Panc1 (cell line): Measurements from ENCODE around the gene KRT4. TPM values are rescaled to one million over a fixed set of nuclear protein-coding genes. Genes with fewer than 3 reads are reported as not detected.
"Not testable (repeated sequence)": the region's sequence is repeated elsewhere in the genome, so short reads cannot be mapped to it uniquely, and the experiment has no call there.

ENCODE experiments used
- ATAC-seq: fragments of 200-7000 bp; cut with Tn5 transposase; 2 replicates; pipeline ENCODE4 v1.9.1; 2020; ENCODE audit warnings: mild to moderate bottlenecking, moderate library complexity
- BruUV-seq: library from RNA; stranded (reverse); fragments of 400-500 nt; replicated peaks from 2 replicates; lab custom pipeline; 2021; lab: Mats Ljungman, UMichigan
- CTCF ChIA-PET: fragments of 300-600 bp; sonication (Branson Sonifier 250); formaldehyde crosslinking; loops from one replicate; lab custom pipeline; 2022; ENCODE audit warnings: antibody characterized with exemption; lab: Charles Lee
- POLR2A ChIA-PET: fragments of 300-600 bp; sonication (Branson Sonifier 250); formaldehyde crosslinking; loops from one replicate; lab custom pipeline; 2022; ENCODE audit warnings: antibody characterized with exemption; lab: Charles Lee
- DNase-seq: peaks from one replicate; pipeline ENCODE4 v3.0.0-alpha.2; 2010; ENCODE audit warnings: low read depth, low spot score
- H3K27ac ChIP-seq: 2 replicates; pipeline ENCODE4 v1.5.1; 2011; ENCODE audit warnings: mild to moderate bottlenecking, low read length, inconsistent platforms
- H3K27me3 ChIP-seq: fragments of 200-500 bp; sonication (Bioruptor generic); 2 replicates; pipeline ENCODE4 v1.6.0; 2014; ENCODE audit warnings: low read length, inconsistent platforms; ENCODE audit not compliant: control insufficient read depth, insufficient read depth
- H3K36me3 ChIP-seq: fragments of 200-500 bp; sonication (Bioruptor generic); 2 replicates; pipeline ENCODE4 v1.5.1; 2014; ENCODE audit warnings: inconsistent platforms, mild to moderate bottlenecking, low read length, moderate library complexity; ENCODE audit not compliant: control insufficient read depth, insufficient read depth
- H3K4me1 ChIP-seq: 2 replicates; pipeline ENCODE4 v1.5.1; 2011; ENCODE audit warnings: inconsistent platforms, mild to moderate bottlenecking, low read length, moderate library complexity; ENCODE audit not compliant: control insufficient read depth, insufficient read depth
- H3K4me3 ChIP-seq, 2 experiments: 2 replicates each; pipeline ENCODE4 v1.5.1; 2011 to 2012; ENCODE audit warnings: low read depth in 2 of 2, low read length in 2 of 2, mild to moderate bottlenecking in 2 of 2, inconsistent platforms in 1 of 2, moderate library complexity in 1 of 2
- H3K9me3 ChIP-seq: fragments of 200-500 bp; sonication (Bioruptor generic); 2 replicates; pipeline ENCODE4 v1.5.1; 2014; ENCODE audit warnings: low read depth, mild to moderate bottlenecking, inconsistent platforms, low read length, moderate library complexity; ENCODE audit not compliant: control insufficient read depth, insufficient read depth
- POLR2AphosphoS5 ChIP-seq: IDR thresholded peaks from 2 replicates; pipeline ENCODE4 v1.6.1; 2012; ENCODE audit warnings: mild to moderate bottlenecking, low read depth, low read length, moderate library complexity
- REST ChIP-seq, 2 experiments: IDR thresholded peaks; 2 replicates each; pipeline ENCODE4 v1.6.1; 2011 to 2012; ENCODE audit warnings: low read depth in 2 of 2, control low read depth in 1 of 2, low read length in 1 of 2, mild to moderate bottlenecking in 1 of 2, moderate library complexity in 1 of 2; ENCODE audit not compliant: insufficient read depth in 1 of 2
- SIN3A ChIP-seq: IDR thresholded peaks from 2 replicates; pipeline ENCODE4 v1.6.1; 2012; ENCODE audit warnings: low read depth, mild to moderate bottlenecking, low read length, moderate library complexity, borderline replicate concordance; ENCODE audit not compliant: insufficient read depth
- TCF7L2 ChIP-seq: IDR thresholded peaks from 2 replicates; pipeline ENCODE4 v1.6.1; 2011; ENCODE audit warnings: mild to moderate bottlenecking, low read depth, low read length, inconsistent platforms
- in situ Hi-C: cut with HindIII; loops from 2 replicates; pipeline ENCODE4 v1.10.0; 2016; ENCODE audit warnings: low sequenced_read_pairs, low pct_unique_long_range_greater_than_20kb
- intact Hi-C: fragments of 100-400 bp; cut with micrococcal nuclease; formaldehyde crosslinking; loops from one replicate; pipeline ENCODE4 v1.10.0; 2022; ENCODE audit not compliant: unreplicated experiment
- total RNA-seq: library from RNA; stranded (reverse); gene quantifications from one replicate; pipeline ENCODE4 v1.2.1, GENCODE V29; 2021; ENCODE audit not compliant: unreplicated experiment
- TF ChIP-seq, protein P1 (sequence below): fragments of 450-650 bp; IDR thresholded peaks from 2 replicates; pipeline ENCODE4 v1.5.1; 2017; ENCODE audit warnings: mild to moderate bottlenecking

The KRT4 gene
- total RNA-seq, 1 experiment from 2014 or later, result 0.15 TPM

- CTCF ChIA-PET, result no interaction called here
- Histone ChIP-seq H3K27me3 (no peaks in the 10 kb centered on the region; the same call in 1 of the 2 replicates), H3K36me3 (no peaks in the 10 kb centered on the region), H3K9me3 (no peaks in the 10 kb centered on the region), H3K27ac (no peak overlapping the region), H3K4me1 (no peaks in the 10 kb centered on the region), H3K4me3 (no peak overlapping the region)
- intact Hi-C loops, result no loop called here
- TF ChIP-seq TCF7L2 (no peak), SIN3A (no peak), POLR2AphosphoS5 (no peak)
- TF ChIP-seq, protein P1, sequence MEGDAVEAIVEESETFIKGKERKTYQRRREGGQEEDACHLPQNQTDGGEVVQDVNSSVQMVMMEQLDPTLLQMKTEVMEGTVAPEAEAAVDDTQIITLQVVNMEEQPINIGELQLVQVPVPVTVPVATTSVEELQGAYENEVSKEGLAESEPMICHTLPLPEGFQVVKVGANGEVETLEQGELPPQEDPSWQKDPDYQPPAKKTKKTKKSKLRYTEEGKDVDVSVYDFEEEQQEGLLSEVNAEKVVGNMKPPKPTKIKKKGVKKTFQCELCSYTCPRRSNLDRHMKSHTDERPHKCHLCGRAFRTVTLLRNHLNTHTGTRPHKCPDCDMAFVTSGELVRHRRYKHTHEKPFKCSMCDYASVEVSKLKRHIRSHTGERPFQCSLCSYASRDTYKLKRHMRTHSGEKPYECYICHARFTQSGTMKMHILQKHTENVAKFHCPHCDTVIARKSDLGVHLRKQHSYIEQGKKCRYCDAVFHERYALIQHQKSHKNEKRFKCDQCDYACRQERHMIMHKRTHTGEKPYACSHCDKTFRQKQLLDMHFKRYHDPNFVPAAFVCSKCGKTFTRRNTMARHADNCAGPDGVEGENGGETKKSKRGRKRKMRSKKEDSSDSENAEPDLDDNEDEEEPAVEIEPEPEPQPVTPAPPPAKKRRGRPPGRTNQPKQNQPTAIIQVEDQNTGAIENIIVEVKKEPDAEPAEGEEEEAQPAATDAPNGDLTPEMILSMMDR, result no peak
- POLR2A ChIA-PET, result no interaction called here
- no peak for ATAC-seq
- no TSS peak for BruUV-seq
- DNase-seq, result no peak
- in situ Hi-C loops, result no loop called here
Observed at GRCh38 chr12:52857500-52857899, 43.6 kb upstream of the KRT4 start.

GRCh38 chr12:52856787-52857186 is 42.9 kb upstream of the KRT4 start:
- TF ChIP-seq REST (IDR thresholded peaks at IDR 0.05; ENCODE audit: insufficient read depth in 1 of 2, low read depth in 2 of 2, low read length in 1 of 2) (no peak), SIN3A (no peak), POLR2AphosphoS5 (no peak)
- POLR2A ChIA-PET, result no interaction called here
- BruUV-seq, result no TSS peak
- no peaks in the 10 kb centered on the region; the same call in 1 of the 2 replicates for H3K27me3 ChIP-seq
- no peaks in the 10 kb centered on the region for H3K9me3 ChIP-seq
- H3K36me3 ChIP-seq, result no peaks in the 10 kb centered on the region
- ATAC-seq, result no peak
- CTCF ChIA-PET, result interaction anchor here (0.5 kb wide), 1 partner anchor 704 kb away, joined by 7 read pairs; no protein-coding TSS in a partner anchor
- H3K4me3 ChIP-seq, result no peak overlapping the region
- no peak for DNase-seq
- H3K4me1 ChIP-seq, result no peaks in the 10 kb centered on the region
- in situ Hi-C loops (no loop called here), intact Hi-C loops (no loop called here)
- H3K27ac ChIP-seq, result no peak overlapping the region

GRCh38 chr12:52856077-52856476 is 42.2 kb upstream of the KRT4 start:
- BruUV-seq, intact Hi-C loops, POLR2A ChIA-PET, H3K27ac ChIP-seq, H3K4me1 ChIP-seq, DNase-seq, ATAC-seq, H3K4me3 ChIP-seq, in situ Hi-C loops, H3K9me3 ChIP-seq, H3K36me3 ChIP-seq, H3K27me3 ChIP-seq: not testable (repeated sequence)
- CTCF ChIA-PET, result interaction anchor here (0.5 kb wide), 1 partner anchor 703 kb away, joined by 7 read pairs; no protein-coding TSS in a partner anchor
